ENCODE results near the gene C13orf46.

C13orf46 gene

GRCh38 chr13:114002771-114003321 lies 29.0 kb upstream of the C13orf46 start:
- Histone ChIP-seq H3K36me3 (replicated peaks) (no peaks in the 10 kb centered on the region), H3K27me3 (ENCODE audit: low read depth) (no peaks in the 10 kb centered on the region), H3K4me1 (no peaks in the 10 kb centered on the region), H3K4me3 (no peak overlapping the region), H3K9me3 (no peaks in the 10 kb centered on the region)
- DNase-seq (ENCODE audit: low spot score in 2 of 2) = no peak
- in situ Hi-C loops (cut with MboI; ENCODE audit: low sequenced_read_pairs) = no loop called here

GRCh38 chr13:114002009-114002544 lies 28.2 kb upstream of the C13orf46 start:
- Histone ChIP-seq H3K9me3 (no peaks in the 10 kb centered on the region), H3K27me3 (ENCODE audit: low read depth) (no peaks in the 10 kb centered on the region), H3K4me1 (no peaks in the 10 kb centered on the region), H3K36me3 (replicated peaks) (no peaks in the 10 kb centered on the region), H3K4me3 (no peak overlapping the region)
- DNase-seq (ENCODE audit: low spot score in 2 of 2) = no peak
- in situ Hi-C loops (cut with MboI; ENCODE audit: low sequenced_read_pairs) = no loop called here

- no peak for DNase-seq (ENCODE audit: low spot score in 2 of 2)
- Histone ChIP-seq H3K9me3 (no peaks in the 10 kb centered on the region), H3K4me1 (no peaks in the 10 kb centered on the region), H3K36me3 (replicated peaks) (no peaks in the 10 kb centered on the region), H3K4me3 (no peak overlapping the region), H3K27me3 (ENCODE audit: low read depth) (no peaks in the 10 kb centered on the region)
- in situ Hi-C loops (cut with MboI; ENCODE audit: low sequenced_read_pairs) = no loop called here
Measured at GRCh38 chr13:114001331-114002008, 27.6 kb upstream of the C13orf46 start.

- Histone ChIP-seq H3K9me3 (no peaks in the 10 kb centered on the region), H3K27me3 (ENCODE audit: low read depth) (no peaks in the 10 kb centered on the region), H3K4me3 (no peak overlapping the region), H3K4me1 (no peaks in the 10 kb centered on the region), H3K36me3 (replicated peaks) (no peaks in the 10 kb centered on the region)
- no peak for DNase-seq (ENCODE audit: low spot score in 2 of 2)
- in situ Hi-C loops (cut with MboI; ENCODE audit: low sequenced_read_pairs) = no loop called here
Measured at GRCh38 chr13:114000151-114001040, 26.5 kb upstream of the C13orf46 start.

GRCh38 chr13:113999618-113999910 lies 25.7 kb upstream of the C13orf46 start:
- no peaks in the 10 kb centered on the region for H3K36me3 ChIP-seq (replicated peaks)
- H3K4me1 ChIP-seq = no peaks in the 10 kb centered on the region
- DNase-seq (ENCODE audit: low spot score in 2 of 2) = no peak
- no peaks in the 10 kb centered on the region for H3K27me3 ChIP-seq (ENCODE audit: low read depth)
- no peaks in the 10 kb centered on the region for H3K9me3 ChIP-seq
- no peak overlapping the region for H3K4me3 ChIP-seq
- in situ Hi-C loops (cut with MboI; ENCODE audit: low sequenced_read_pairs) = no loop called here

- Histone ChIP-seq H3K4me3 (no peak overlapping the region), H3K36me3 (replicated peaks) (no peaks in the 10 kb centered on the region), H3K27me3 (ENCODE audit: low read depth) (no peaks in the 10 kb centered on the region), H3K9me3 (no peaks in the 10 kb centered on the region), H3K4me1 (no peaks in the 10 kb centered on the region)
- in situ Hi-C loops (cut with MboI; ENCODE audit: low sequenced_read_pairs) = no loop called here
- DNase-seq (ENCODE audit: low spot score in 2 of 2) = no peak
Measured at GRCh38 chr13:113998781-113999617, 25.1 kb upstream of the C13orf46 start.

GRCh38 chr13:113997845-113998751 lies 24.2 kb upstream of the C13orf46 start:
- H3K9me3 ChIP-seq = no peaks in the 10 kb centered on the region
- no peaks in the 10 kb centered on the region for H3K36me3 ChIP-seq (replicated peaks)
- no peak overlapping the region for H3K4me3 ChIP-seq
- DNase-seq (ENCODE audit: low spot score in 2 of 2) = no peak
- in situ Hi-C loops (cut with MboI; ENCODE audit: low sequenced_read_pairs) = no loop called here
- H3K4me1 ChIP-seq = no peaks in the 10 kb centered on the region
- H3K27me3 ChIP-seq (ENCODE audit: low read depth) = no peaks in the 10 kb centered on the region

- no peak for DNase-seq (ENCODE audit: low spot score in 2 of 2)
- H3K9me3 ChIP-seq = no peaks in the 10 kb centered on the region
- in situ Hi-C loops (cut with MboI; ENCODE audit: low sequenced_read_pairs) = no loop called here
- no peaks in the 10 kb centered on the region for H3K27me3 ChIP-seq (ENCODE audit: low read depth)
- H3K36me3 ChIP-seq (replicated peaks) = no peaks in the 10 kb centered on the region
- H3K4me1 ChIP-seq = no peaks in the 10 kb centered on the region
- H3K4me3 ChIP-seq = no peak overlapping the region
Measured at GRCh38 chr13:113996912-113997745, 23.3 kb upstream of the C13orf46 start.

- in situ Hi-C loops (cut with MboI; ENCODE audit: low sequenced_read_pairs) = no loop called here
- no peaks in the 10 kb centered on the region for H3K4me1 ChIP-seq
- H3K4me3 ChIP-seq = no peak overlapping the region
- H3K36me3 ChIP-seq (replicated peaks) = no peaks in the 10 kb centered on the region
- no peaks in the 10 kb centered on the region for H3K27me3 ChIP-seq (ENCODE audit: low read depth)
- no peak for DNase-seq (ENCODE audit: low spot score in 2 of 2)
- H3K9me3 ChIP-seq = no peaks in the 10 kb centered on the region
Measured at GRCh38 chr13:113996081-113996911, 22.4 kb upstream of the C13orf46 start.

GRCh38 chr13:113995051-113995601 lies 21.2 kb upstream of the C13orf46 start:
- no peaks in the 10 kb centered on the region for H3K9me3 ChIP-seq
- no peak overlapping the region for H3K4me3 ChIP-seq
- DNase-seq (ENCODE audit: low spot score in 2 of 2) = no peak
- H3K27me3 ChIP-seq (ENCODE audit: low read depth) = no peaks in the 10 kb centered on the region
- no peaks in the 10 kb centered on the region for H3K36me3 ChIP-seq (replicated peaks)
- in situ Hi-C loops (cut with MboI; ENCODE audit: low sequenced_read_pairs) = no loop called here
- no peaks in the 10 kb centered on the region for H3K4me1 ChIP-seq

- no peak for DNase-seq (ENCODE audit: low spot score in 2 of 2)
- Histone ChIP-seq H3K4me1 (no peaks in the 10 kb centered on the region), H3K4me3 (no peak overlapping the region), H3K36me3 (replicated peaks) (no peaks in the 10 kb centered on the region), H3K9me3 (no peaks in the 10 kb centered on the region), H3K27me3 (ENCODE audit: low read depth) (no peaks in the 10 kb centered on the region)
- in situ Hi-C loops (cut with MboI; ENCODE audit: low sequenced_read_pairs) = no loop called here
Measured at GRCh38 chr13:113992276-113993005, 18.6 kb upstream of the C13orf46 start.

Data from HAP-1 (cell line).